ENCODE results near the gene LRRC8A. TPM values are rescaled to one million over a fixed set of nuclear protein-coding genes. Genes with fewer than 3 reads are reported as not detected.
A peak's percentile ranks its signal among the peaks of the same experiment; 100 is the strongest.

LRRC8A gene
- total RNA-seq, 2 donors from 2014 or later, result 21.8 to 38.3 TPM

DNA sequence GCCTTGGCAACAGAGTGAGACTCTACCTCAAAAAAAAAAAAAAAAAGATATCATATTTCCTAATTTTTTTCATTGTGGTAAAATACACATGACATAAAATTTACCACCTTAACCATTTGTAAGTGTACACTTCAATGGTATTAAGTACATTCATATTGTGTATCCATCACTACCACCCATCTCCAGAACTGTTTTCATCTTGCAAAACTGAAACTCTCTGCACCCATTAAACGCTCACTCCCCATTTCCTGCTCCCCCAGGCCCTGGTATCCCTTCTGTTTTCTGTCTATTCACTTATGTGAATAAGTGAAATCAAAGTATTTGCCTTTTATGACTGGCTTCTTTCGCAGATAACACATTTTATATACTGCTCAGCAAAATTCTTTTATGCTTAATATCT is 12.8 kb downstream of the LRRC8A start:
- intact Hi-C loops (cut with DNase I, micrococcal nuclease), result no loop called here

GRCh38 chr9:128895556-128895955 is 13.6 kb downstream of the LRRC8A start:
- intact Hi-C loops (cut with DNase I, micrococcal nuclease), result no loop called here
- peak in 1 of 2 donors; percentile 17 for DNase-seq
- ATAC-seq, result no peak

More for the DNA sequence above, 12.8 kb downstream of the LRRC8A start:
- ATAC-seq, result no peak
- DNase-seq, result no peak

DNA sequence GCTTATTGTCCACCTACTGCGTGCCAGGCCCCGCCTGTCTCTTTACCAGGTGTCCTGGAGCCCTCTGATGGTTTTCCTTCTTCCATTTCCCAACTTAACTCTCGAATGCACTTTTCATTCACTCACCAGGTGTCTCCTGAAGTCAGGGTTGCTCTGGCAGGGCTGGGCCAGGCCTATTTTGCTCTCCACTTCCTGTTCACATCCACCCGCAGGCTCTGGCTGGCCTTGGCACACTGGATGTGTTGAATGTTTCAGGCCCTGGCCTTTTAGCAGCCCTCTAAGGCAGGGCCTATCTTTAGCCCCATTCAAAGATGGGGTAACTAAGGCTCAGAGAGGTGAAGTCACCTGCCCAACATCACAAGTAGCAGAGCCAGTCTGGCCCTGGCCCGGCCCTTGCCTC is 16.4 kb downstream of the LRRC8A start:
- peak in 1 of 2 donors; percentile 23 for DNase-seq
- intact Hi-C loops (cut with DNase I, micrococcal nuclease), result no loop called here
- peak; percentile 29 for ATAC-seq

GRCh38 chr9:128898845-128899565 is 17.1 kb downstream of the LRRC8A start:
- intact Hi-C loops (cut with DNase I, micrococcal nuclease), result no loop called here
- ATAC-seq (no peak), DNase-seq (no peak)

DNA sequence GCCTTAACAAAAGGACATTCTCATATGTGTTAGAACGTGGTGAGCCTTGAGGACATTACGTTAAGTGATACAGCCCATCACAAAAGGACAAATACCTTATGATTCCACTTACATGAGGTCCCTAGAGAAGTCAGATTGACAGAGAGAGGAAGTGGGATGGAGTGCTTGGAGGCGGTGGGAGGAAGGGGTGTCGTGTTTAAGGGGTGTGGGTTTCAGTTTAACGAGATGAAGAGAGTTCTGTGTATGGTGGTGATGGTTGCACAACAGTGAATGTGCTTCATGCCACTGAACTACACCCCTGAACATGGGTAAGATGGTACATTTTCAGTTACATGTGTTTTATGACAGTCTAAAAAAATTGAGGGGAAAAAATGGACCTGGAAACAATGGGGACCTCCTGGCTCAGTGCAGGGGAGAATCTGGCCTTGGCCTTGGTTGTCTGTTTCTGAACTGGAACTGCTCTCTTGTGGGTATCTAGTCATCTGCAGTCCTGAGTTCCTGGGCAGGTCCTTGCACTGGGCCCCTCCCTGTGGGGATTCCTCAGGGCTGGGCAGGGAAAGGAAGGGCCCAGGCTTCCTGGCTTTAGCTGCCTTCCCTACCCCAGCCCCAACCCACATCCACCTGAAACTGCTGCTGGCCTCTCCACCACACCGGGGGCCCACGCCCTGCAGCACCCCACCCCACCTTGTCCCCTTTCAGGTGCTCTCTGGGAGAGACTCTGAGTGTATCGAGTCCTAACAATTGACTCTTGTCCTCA is 17.8 kb downstream of the LRRC8A start:
- no peak for DNase-seq

DNA sequence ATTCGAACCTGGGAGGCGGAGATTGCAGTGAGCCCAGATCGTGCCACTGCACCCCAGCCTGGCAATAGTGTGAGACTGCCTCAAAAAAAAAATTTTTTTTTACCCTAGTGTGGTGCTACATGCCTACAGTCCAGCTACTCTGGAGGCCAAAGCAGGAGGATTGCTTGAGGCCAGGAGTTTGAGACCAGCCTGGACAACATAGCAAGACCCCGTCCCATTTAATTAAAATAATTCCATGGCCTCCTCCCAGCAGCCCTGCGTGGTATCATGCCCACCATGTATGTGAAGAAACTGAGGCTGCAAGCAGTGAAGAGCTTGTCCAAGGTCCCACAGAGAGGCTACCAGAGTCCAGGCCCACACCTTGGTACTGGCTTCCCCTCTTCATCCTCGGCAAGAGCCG is 19.4 kb downstream of the LRRC8A start:
- DNase-seq (no peak), ATAC-seq (no peak)
- intact Hi-C loops (cut with DNase I, micrococcal nuclease), result no loop called here

More for the DNA sequence above, 17.8 kb downstream of the LRRC8A start:
- intact Hi-C loops (cut with DNase I, micrococcal nuclease), result no loop called here
- ATAC-seq, result peak; percentile 66

DNA sequence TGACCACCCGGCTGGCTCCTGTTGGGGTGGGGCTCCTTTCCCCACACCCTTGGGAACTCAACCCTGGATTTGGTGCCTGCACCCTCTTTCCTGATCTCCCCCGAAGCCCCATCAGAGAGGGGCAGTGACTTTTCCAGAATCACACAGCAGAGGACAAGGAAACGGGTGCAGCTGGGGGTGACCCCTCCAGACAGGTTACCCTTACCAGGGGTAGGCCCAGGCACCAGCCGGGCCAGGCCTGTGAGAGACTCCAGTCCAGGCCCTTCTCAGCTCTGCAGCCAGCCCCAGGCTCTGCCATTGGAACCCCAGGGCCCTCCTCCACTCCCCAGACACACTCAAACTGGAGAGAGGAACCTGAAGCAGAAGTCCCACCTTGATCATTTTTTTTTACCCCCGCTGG is 19.9 kb downstream of the LRRC8A start:
- intact Hi-C loops (cut with DNase I, micrococcal nuclease), result no loop called here
- ATAC-seq (no peak), DNase-seq (no peak)

GRCh38 chr9:128902351-128903078 is 20.6 kb downstream of the LRRC8A start:
- peak; percentile 85 to 86 for DNase-seq
- intact Hi-C loops (cut with DNase I, micrococcal nuclease), result no loop called here
- peak; percentile 90 for ATAC-seq

DNA sequence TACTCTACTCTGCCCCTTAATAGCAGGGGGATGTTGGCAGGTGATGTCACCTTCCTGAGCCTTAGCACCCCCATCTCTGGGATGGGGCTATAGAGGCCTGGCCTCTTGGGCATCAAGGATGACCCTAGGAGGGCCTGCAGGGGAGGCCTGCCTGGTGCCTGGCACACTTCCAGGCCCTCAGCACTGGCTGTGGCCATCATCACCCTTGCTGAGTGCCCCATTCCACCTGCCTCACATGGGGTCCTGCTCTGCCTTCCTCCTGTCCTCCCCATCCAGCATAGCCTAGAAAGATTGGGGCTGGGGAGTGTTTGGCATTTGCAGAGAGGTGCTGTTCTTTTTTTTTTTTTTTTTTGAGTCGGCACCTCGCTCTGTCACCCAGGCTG is 21.1 kb downstream of the LRRC8A start:
- DNase-seq (no peak), ATAC-seq (no peak)
- intact Hi-C loops (cut with DNase I, micrococcal nuclease), result no loop called here

- DNase-seq (no peak), ATAC-seq (no peak)
- intact Hi-C loops (cut with DNase I, micrococcal nuclease), result no loop called here
These were observed 22.1 kb downstream of the LRRC8A start for GRCh38 chr9:128903871-128904620.

DNA sequence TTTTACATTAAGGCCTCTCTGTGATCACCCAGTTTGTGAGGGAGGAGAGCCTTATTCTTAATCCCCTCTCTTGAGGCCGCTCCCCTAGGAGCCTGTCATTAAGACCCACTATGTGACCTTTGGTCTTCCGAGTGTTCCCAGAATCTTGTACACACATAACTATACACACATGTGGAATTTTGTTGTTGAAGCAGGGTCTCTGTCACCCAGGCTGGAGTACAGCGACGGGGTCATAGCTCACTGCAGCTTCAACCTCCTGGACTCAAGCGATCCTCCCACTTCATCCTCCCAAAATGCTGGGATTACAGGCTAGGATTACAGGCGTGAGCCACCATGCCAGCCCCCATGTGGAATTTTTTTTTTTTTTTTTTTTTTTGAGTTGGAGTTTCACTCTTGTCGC is 24.0 kb downstream of the LRRC8A start:
- ATAC-seq (no peak), DNase-seq (no peak)
- intact Hi-C loops (cut with DNase I, micrococcal nuclease), result no loop called here

DNA sequence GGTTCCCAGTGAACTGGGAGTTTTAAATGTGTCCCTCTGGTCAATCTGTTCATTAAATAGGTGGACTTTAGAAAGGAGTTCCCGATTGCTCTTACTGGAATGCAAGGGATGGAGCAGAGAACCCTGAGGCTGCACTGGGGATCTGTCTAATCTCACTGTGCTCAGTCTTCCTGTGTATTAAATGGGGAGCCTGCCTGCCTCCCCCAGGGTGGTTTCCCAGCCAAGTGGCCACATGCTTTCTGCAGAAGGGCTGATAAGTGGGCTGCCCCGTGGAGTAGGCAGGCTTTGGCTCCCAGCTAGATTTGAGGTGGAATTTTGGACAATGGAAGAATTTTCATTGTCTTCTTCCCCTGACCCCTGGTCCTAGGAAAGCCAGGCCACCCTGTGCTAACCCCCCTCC is 24.8 kb downstream of the LRRC8A start:
- ATAC-seq (no peak), DNase-seq (no peak)
- intact Hi-C loops (cut with DNase I, micrococcal nuclease), result no loop called here

DNA sequence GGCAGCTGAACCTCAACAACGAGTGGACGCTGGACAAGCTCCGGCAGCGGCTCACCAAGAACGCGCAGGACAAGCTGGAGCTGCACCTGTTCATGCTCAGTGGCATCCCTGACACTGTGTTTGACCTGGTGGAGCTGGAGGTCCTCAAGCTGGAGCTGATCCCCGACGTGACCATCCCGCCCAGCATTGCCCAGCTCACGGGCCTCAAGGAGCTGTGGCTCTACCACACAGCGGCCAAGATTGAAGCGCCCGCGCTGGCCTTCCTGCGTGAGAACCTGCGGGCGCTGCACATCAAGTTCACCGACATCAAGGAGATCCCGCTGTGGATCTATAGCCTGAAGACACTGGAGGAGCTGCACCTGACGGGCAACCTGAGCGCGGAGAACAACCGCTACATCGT is 26.4 kb downstream of the LRRC8A start:
- no peak for DNase-seq
- intact Hi-C loops (cut with DNase I, micrococcal nuclease), result no loop called here
- ATAC-seq, result no peak

GRCh38 chr9:128909859-128910258 is 27.9 kb downstream of the LRRC8A start:
- intact Hi-C loops (cut with DNase I, micrococcal nuclease), result no loop called here
- DNase-seq (no peak), ATAC-seq (no peak)

DNA sequence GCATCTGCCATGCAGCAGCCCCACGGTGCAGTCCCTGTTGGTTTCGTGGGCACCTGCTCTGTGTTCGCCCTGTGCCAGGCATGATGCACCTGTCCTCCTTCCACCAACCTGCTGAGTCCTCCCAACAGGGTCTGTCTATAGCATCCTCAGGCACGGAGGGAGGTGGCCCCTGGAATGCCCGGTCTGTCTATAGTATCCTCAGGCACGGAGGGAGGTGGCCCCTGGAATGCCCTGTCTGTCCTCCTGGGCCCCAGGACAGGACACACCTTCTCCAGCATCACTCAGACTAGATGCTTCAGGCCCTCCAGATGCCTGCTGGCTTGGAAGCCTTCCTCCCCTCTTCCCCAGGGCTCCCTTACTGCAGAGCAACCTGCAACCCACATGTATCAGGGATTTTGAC is 29.0 kb downstream of the LRRC8A start:
- no peak for ATAC-seq
- DNase-seq, result no peak
- intact Hi-C loops (cut with DNase I, micrococcal nuclease), result no loop called here

DNA sequence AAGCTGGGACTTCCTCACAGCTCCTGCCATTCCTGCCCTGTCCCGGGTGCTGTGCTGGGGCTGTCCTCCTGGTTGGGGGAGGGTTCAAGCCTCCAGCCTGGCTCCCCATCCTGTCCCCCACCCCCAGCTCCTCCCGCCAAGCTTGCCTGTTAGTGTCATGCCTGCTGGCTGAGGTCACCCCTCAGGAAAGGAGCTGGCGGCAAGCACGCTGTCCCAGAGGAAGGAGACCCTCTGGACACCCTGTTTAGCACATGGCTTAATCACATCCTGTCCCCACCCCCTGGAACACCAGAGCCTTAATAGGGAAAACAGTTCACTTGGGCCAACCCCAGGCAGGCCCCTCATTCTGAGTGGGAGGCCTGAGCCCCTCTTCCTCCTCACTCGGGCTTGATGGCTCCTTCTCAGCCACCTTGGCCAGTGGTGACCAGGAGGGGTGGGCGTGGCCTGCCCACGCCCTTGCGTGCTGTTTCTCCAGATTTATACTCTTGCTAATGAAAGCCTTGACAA is 29.6 kb downstream of the LRRC8A start:
- ATAC-seq, result peak; percentile 50
- no peak for DNase-seq
- intact Hi-C loops (cut with DNase I, micrococcal nuclease), result no loop called here

DNA sequence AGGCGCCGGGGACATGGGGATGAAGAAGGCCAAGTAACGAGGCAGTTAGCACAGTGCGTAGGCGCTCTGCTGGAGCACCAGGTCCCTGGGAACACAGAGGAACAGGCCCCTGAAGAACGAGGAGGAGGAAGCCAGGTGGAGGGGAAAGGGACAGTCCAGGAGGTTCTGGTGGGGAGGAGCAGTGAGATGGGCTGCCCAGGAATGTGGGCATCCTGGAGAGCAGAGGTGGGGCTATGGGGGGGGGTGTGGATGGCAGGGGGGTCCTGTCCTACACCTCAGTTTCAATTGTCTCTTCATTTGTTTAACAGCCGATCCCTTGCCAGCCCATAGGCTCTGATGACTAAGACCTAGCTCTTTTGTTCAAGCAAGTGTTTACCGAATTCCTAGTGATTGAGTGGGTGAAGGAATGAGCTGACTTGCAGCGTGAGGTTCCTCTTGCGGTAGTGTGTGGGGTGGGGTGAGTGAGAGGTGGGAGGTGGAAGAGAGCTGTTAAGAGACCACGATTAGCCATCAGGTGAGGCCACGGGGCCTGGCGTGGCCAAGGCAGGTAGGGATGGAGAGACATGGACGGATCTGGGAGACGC is 30.4 kb downstream of the LRRC8A start:
- DNase-seq (no peak), ATAC-seq (no peak)
- intact Hi-C loops (cut with DNase I, micrococcal nuclease), result no loop called here

GRCh38 chr9:128913048-128913900 is 31.3 kb downstream of the LRRC8A start:
- intact Hi-C loops (cut with DNase I, micrococcal nuclease), result no loop called here
- ATAC-seq (no peak), DNase-seq (no peak)
